ENCODE data around the gene NCCRP1.

- TF ChIP-seq CTCF (IDR thresholded peaks at IDR 0.05 in 8 of 11, conservative IDR thresholded peaks at IDR 0.05 in 3 of 11) (no peak), POLR2A (IDR thresholded peaks at IDR 0.05) (no peak), POLR2AphosphoS5 (IDR thresholded peaks at IDR 0.05) (no peak)
Measured at GRCh38 chr19:39203372-39204341, 6.9 kb downstream of the NCCRP1 start, which contains the start of gene SYCN.
